Stimulated activated CD4-positive, alpha-beta T cell treated with anti-CD3 and anti-CD28 coated beads, Interleukin-2, amount 100 ng/mL, for 48 hours (primary cell): ENCODE data around the gene DDAH2.

Source experiments
- DNase-seq, 2 donors: peaks; one replicate each; pipeline ENCODE4 v3.0.0-alpha.2; 2020

Gene DDAH2

DNA sequence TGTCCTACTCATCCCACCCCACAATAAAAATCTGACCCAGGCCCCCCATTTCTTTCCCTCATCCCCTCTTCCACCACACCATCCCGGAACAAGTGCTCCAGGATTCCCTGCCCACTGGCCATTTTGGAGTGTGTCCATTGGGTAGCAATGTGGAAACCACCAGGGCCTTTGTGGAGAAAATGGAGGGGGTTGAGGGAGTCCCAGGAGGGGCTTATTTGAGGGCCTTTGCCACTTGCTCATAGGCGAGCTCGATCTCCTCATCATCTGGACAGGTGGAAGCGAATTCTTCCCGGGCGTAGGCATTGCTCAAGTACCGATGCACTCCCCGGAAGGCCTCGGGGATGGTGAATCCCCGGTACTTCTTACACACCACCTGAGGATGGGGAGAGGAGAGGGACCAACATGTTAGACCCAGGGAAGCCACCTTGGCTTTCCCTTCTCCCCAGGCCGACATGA, 1.6 kb upstream of the DDAH2 start:
- no peak for DNase-seq

DNA sequence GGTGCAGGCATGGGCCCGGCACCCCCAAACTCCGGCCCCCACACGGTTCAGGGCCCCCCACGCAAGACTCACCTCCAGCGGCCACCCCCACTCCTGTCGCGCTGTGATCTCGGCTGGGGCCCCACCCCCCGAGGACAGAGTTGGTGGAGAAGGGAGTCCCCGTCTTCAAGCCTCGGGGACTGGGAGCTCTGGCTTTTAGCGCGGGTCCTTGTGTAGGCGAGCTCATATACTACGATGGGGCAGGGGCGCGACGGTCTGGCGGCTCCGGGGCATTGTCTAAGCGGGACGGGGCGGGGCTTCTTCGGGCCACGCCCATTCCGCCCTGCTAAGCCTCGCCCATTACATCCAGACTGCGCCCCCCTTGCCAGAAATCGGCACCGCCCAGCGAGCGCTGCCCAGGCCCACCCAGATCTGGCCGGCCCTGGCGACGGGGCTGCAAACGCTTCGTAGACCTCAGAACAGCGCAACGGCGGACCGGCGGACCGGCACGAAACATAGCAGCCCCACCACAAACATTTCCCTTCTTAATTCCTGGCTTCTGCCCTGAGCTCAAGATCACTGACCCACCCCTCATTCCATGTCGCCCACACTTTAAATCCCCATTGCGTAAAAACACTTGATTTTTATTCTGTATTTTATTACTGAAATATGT, 1.0 kb upstream of the DDAH2 start:
- peak in 1 of 2 donors; percentile 60 for DNase-seq

DNA sequence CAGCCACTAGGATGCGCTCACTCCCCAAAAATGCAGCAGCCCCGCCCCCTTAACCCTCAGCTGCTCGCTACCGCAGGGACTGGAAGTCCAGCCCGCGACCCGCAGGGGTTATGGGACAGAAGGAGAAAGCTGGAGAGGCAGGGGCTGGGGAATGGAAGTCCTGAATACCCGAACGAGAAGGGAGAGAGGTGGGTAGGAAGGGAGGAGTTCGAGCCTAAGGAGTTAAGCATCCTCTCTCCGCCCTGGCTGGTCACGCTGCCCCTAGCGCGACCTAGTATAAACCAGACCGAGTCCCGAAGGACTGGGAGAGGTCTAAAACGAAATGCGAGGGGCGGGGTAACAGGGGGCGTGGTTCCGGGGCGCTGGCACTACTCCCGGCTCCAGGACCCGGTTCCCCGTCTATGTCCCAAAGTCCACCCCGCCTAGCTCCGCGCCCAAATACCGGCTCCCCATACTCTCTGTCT, 448 bp upstream of the DDAH2 start:
- DNase-seq: peak; percentile 66 to 68

DNA sequence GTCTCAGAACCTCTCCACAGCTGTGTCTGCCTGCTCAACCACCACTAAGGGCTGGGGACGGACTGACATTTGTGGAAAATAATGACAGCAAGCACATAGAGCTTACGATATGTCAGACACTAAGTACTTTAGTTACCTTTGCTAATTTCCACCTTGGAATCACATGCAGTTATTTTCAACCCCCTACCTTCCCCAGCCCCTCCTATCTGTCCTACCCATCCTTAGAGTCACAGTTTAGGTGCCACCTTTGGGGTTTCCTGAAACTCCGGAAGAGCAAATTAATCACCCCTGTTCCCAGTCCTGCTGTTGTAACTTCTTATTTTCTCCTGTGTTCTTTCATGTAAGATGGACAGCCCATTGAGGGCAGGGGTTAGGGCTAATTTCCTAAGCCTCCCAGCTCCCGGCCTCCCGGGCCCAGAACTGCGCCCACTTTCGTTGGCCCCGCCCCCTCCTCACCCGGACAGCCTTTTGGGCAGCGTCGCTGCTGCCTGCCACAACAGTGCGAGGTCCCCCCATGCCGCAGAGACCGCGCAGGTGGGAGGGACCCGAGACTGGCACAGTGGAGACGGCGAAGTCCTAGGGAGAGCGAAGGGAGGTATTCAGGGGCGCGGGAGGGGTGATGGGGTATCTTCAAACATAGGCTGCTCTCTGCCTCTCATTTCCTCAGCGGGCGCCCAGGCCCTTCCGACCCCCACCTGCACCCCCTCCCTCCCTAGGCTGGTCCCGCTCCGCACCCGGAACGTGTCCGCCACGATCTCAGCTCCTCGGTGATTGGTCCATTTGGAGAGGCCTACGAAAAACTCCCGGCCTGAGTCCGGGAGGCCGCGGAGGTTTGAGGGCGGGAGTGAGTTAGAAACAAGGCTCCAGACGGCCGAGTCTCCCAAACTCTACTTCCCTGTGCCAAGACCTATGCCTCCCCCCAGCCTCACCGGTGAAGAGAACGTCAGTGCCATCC, 1.1 kb downstream of the DDAH2 start:
- DNase-seq: no peak

DNA sequence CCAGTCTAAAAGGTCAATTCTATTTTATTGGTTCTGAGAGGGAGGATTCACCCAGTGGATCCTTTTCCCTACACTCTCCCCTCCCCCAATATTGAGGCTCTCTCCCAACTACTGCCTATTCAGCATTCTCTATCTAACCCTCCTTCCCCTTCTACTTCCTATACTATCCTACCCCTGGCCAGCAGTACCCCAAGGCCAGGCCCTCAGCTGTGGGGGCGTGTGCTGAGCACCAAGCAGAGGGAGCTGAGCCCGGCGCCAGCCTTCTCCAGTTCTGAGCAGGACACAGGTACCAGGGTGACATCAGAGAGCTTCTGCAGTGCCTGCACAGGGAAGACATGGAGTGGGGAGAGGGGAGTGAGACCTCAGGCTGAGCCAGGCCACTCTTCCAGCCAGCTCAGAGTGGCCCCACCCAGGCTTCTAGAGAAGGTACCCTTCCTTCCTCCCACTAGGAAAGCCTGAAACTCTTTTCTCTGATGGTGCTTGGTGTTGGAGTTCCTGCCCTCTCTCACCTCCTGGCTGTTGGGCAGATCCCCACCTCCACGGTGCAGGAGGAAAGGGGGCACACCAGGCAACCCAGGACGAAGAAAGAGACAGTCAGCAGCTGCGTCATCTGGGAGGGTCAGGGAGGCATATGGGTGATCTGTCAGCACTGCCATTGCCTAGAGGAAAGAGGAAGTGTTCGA, 1.9 kb downstream of the DDAH2 start:
- DNase-seq: no peak

DNA sequence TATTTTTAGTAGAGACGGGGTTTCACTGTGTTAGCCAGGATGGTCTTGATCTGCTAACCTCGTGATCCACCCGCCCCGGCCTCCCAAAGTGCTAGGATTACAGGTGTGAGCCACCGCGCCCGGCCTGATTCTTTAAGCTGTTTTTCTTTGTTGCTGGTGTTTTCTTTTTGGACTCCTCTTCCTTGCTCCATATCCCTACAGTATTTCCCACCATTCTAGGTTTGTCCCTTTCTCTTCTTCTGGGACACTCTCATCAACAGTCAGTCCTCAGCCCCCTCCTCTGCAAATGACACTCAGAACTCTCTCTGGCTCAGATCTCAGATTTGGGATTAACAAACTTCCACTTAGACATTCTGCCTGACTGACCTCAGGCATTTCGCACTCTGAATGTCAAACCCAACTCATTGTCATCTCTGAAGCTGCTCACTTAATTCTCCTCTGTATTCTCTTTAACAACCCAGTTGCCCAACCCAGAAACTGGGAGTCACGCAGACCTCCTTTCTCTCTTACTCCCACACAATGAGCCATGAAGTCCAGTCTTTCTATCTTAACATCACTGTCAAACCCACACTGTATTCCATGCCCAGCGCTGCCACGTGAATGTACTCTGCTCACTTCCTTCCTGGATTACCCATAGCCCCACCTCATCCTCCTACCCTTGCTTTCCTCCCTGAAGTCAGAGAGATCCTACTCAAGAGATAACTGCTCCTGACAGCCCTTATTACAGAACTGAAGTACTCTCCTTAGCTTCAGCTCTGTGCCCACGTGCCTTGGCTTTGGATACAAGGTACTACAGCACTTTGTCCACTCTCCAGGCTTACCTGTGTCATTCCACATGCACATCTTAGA, 3.4 kb downstream of the DDAH2 start:
- no peak for DNase-seq

DNA sequence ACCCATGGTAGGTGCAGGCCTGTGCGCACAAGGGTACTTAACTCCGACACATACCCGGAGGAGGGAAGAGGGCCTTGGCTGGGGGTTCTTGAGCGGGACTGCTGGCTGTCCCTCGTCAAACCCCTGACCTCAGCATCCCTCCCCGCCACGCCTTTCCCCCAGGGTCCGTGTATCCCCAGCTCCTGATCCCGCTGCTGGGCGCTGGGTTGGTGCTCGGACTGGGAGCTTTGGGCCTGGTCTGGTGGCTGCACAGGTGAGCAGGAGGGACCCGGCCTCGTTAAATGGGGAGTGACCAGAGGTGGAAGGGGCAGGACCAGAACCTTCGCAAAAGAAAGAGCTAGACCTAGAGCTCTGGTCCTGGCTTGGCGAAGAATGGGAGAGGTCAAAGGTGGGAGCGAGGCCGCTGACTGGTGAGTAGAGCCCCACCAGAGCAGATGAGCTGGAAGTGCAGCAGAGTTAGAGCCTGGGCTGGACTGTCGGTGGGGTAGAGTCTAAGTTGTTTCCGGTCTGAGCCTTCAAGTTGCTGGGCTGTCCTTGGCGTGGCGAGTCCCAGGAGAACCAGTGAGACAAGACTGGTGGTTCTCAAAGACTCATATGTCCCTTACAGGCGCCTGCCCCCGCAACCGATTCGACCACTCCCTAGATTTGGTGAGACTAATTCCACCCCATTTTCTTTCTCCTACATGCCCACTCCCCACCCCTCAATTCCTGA, 5.0 kb downstream of the DDAH2 start:
- no peak for DNase-seq

DNA sequence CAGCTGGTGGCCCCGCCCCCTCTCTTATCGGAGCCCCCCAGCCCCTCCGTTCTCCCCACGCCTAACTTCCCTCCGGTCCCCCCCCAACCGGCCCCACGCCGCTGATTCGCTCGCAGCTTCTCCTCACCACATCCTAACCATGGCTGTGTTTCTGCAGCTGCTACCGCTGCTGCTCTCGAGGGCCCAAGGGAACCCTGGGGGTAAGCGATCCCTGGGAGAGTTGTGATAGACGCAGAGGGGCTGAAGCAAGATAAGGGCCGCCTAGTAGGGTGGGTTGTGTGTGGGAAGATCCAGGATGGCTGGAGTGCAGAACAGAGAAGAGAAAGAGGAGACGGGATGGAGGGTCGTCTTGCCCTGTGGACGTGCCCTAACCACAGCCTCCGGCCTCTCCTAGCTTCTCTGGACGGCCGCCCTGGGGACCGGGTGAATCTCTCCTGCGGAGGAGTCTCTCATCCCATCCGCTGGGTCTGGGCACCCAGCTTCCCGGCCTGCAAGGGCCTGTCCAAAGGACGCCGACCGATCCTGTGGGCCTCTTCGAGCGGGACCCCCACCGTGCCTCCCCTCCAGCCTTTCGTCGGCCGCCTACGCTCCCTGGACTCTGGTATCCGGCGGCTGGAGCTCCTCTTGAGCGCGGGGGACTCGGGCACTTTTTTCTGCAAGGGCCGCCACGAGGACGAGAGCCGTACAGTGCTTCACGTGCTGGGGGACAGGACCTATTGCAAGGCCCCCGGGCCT, 5.7 kb downstream of the DDAH2 start, which contains the start of gene MPIG6B:
Gene MPIG6B, plus strand, starts transcription at position 129 of the 735 bp plus-strand sequence. Its CDS starts 11 bp downstream, at position 140.
- DNase-seq: no peak

DNA sequence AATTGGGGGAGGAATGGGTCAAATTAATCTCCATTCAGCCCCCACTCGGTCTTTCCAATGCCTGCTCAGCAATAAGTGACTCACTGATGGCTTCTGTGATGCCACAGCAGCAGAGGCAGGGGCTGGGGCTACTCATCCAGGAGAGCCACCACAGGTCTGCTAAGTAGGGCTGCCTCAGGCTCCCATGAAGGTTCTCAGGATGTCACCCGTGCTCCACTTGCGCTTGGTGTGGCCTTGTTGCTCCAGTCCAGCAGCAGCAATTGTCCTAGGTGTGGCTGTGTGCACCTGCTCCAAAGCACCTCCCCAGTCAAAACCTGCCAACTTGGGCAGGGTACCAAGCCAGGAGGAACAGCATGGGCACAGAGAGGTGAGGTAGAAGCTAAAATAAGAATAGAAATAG, 6.9 kb downstream of the DDAH2 start:
- no peak for DNase-seq

DNA sequence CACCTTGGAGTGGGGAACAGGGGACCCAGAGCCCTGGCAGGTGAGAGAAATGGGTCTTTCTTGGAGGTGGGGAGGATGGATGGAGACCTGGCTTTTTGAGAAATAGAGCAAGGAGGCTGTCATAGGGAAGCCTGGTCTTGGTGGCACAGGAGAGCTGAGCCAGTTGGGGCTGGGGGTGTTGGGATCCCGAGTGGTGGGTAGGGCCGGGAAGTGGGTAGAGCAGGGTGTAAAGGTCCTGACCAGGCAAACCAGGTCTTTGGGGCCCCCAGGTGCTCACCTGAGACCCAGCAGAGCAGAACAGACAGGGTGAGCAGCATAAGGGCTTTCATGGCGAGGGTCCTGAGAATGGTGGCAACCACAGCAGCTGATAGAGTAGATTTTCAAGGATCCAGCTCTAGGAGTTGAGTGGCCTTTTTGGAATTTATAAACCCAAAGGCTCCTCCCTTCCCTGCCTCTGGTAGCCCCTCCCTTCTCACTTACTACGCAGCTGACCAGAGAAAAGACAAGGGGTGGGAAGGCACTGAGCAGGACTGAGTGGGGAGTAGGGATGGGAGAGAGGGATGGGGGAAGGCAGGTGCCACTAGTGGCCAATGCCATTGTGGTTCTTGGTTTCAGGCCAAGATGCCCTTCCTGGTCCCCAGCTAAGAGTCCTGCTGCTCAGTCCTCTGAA, 7.6 kb downstream of the DDAH2 start, which contains the start of gene LY6G6C:
Gene LY6G6C, minus strand, starts transcription at position 396 of the 670 bp plus-strand sequence. Its CDS starts 67 bp downstream, at position 329.
- no peak for DNase-seq

DNA sequence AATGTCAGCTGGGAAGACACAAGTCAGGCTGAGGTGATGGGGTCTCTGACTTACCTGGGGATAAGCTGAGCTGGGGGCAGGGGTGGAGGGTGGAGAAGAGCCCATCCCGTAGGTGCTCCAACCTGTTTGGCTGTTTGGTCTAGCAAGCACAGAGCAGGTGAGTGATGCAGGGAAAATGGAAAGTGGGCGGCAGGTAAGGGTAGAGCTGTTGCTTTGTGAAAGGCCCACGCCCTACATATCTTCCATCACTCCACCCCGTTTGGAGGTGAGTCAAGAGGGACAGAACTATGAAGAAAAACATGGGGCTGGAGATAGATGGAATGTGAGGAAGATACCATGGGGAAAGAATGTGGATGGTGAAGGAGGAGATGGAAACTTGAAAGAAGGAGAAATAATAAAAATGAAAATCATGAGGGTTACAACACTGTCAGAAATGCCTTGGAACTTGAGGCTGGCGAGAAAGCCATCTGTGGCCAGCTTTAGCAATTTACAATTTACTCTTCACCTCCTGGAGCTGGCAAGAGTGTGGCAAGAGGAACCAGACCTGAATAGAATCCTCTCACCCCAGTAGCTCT, 8.8 kb downstream of the DDAH2 start:
- DNase-seq: no peak

DNA sequence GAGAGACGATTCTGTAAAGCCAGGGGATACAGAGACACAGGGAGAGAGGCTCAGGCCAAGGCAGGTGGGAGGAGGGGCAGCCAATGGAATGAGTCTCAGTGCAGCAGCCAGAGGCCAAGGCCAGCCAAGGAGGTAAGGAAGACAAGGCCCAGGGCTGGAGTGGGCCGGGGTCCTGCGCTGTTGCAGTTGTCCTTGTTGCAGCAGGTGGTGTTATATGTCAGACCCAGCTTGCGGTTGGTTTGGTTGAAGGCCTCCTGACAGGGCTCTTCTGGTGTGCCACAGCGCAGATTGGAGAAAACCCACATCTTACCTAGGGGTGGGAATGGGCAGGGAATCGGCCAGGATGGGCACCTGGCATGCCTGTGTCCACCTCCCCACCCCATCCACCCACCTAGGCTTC, 10.1 kb downstream of the DDAH2 start:
- no peak for DNase-seq

DNA sequence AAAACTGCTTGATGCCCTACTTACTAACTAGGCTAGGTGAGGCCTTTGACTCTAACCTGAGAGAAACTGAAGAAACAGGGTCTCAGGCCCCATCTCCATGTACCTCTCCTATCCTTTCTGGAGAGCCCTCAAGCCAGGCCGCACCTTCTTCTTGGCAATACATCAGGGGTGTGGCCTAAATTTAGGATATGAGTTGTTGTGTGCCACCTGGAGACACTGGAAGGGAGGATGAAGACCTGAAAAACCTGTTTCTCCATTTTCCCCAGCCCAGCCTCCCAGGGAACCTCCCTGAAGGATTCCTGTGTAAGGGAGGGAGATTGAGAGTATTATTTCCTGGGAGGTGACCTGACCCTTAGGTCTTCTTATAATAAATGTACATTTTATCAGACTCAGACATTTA, 10.8 kb downstream of the DDAH2 start:
- no peak for DNase-seq

DNA sequence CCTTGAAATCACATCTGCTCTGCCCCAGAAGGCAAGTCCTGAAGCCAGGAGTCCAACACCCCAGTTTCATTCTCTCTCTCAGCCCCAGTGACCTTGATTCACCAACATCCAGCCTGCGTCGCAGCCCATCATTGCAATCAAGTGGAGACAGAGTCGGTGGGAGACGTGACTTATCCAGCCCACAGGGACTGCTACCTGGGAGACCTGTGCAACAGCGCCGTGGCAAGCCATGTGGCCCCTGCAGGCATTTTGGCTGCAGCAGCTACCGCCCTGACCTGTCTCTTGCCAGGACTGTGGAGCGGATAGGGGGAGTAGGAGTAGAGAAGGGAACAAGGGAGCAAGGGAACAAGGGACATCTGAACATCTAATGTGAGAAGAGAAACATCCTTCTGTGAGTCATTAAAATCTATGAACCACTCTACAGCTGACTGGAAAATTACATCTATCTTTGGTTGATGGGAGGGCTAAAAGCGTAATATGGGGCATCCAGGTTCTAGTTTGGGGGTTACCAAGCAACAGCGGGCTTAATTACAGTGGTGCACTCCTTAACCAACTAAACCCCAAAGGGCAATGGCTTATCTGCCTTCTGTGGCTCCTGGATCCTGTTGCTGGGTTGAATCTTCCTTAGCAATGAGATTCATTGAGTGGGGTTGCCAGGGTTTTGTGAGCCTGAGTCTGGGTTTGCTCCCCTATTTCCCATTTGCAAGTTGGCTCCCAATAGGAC, 11.4 kb downstream of the DDAH2 start:
- no peak for DNase-seq

DNA sequence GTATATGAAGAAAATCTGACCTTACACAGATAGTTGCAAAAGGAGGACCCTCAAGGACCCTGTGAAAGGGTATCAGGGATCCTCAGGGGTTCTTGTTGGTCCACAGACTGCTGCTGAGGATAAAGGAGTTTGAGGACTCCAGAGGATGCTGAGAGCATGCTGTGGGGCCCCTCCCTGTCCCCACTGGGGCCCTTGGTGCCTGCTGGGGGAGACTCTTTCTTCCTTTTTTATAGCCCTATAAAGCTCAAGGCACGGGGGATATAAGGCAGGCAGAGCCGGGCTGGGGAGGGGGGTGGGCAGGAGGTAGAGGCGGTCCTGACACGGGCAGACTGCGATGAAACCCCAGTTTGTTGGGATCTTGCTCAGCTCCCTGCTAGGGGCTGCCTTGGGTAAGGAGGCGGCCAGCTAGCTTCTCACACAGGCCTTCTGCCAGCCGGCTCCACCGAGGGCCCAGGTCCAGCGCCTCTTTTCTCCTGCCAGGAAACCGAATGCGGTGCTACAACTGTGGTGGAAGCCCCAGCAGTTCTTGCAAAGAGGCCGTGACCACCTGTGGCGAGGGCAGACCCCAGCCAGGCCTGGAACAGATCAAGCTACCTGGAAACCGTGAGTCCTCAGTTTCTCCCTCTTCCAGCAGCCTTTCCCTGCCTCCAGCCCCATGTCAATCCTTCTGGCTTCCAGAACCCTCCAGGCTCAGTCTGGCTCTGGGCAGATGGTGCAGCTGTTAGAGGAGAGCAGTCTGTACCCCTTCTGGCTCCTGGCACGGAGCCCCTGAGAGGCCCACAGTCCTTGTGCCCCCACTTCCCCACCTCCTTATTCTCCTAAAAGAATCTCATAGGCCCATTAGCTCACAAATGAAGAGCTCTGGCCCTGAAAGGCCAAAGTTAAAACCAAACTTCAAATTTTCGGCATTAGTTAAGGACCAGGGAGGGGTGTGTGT, 13.8 kb downstream of the DDAH2 start, which contains the start of gene LY6G6D:
Gene LY6G6D, plus strand, starts transcription at position 327 of the 937 bp plus-strand sequence. Its CDS starts 8 bp downstream, at position 335.
- DNase-seq: no peak

DNA sequence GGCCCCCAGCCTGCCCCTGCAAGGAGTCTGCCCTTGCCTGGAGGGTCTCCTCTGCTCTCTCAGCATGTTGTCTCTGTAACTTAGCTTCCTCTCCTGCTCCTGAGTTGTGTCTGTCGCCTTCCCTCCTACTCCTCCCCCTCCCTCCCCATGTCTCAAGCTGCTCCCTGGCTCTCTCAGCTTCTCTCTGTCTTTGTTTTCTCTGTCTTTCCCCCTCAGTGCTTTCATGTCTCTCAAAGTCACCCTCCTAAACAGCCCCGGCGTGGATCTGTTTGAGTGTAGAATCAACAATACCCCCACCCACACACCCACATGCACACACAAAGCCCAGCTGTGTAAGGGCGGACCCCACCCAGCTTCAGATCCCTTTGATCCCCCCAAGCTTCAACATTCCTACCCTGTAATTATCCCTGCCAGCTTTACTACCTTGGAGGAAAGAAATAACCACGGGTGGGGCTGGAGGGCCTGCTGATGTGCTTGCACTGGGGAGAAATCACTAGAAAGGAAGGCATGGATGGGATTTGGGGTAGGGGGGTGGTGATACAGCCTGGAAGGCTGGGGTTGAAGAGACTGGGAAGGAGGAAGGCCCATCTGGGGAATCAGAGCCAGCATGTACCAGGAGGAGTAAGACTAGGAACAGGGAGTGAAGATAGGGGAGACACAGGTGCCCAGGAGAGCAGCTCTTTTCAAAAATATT, 15.0 kb downstream of the DDAH2 start:
- DNase-seq: no peak

DNA sequence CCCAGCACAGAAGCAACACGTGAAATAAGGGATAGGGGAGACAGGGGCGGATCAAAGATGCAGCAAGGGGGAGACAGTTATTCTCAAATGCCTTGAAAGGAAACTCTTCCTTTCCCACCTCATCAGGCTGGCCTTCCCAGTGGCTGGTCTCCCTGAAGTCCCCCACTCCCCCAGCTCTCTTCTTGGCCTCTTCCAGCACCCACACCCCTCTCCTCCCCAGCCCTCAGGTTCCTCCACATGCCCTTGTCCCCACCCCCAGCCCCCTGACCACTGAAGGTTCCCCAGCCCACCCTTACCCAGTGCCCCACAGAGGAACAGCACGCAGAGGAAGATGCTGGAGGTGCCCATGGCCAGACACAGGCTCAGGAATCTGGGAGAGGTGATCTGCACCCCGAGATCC, 15.6 kb downstream of the DDAH2 start:
- no peak for DNase-seq
